GM21367 (cell line): ENCODE measurements around the gene LILRB1.
"Not testable (repeated sequence)": the region's sequence is repeated elsewhere in the genome, so short reads cannot be mapped to it uniquely, and the experiment has no call there.

Source experiments
- ATAC-seq: cut with Tn5 transposase; IDR thresholded peaks from one replicate; pipeline ENCODE4 v1.9.1; 2021; ENCODE audit not compliant: unreplicated experiment

LILRB1 gene

GRCh38 chr19:54624234-54624633 lies 6.0 kb upstream of the LILRB1 start:
- not testable (repeated sequence) for ATAC-seq

DNA sequence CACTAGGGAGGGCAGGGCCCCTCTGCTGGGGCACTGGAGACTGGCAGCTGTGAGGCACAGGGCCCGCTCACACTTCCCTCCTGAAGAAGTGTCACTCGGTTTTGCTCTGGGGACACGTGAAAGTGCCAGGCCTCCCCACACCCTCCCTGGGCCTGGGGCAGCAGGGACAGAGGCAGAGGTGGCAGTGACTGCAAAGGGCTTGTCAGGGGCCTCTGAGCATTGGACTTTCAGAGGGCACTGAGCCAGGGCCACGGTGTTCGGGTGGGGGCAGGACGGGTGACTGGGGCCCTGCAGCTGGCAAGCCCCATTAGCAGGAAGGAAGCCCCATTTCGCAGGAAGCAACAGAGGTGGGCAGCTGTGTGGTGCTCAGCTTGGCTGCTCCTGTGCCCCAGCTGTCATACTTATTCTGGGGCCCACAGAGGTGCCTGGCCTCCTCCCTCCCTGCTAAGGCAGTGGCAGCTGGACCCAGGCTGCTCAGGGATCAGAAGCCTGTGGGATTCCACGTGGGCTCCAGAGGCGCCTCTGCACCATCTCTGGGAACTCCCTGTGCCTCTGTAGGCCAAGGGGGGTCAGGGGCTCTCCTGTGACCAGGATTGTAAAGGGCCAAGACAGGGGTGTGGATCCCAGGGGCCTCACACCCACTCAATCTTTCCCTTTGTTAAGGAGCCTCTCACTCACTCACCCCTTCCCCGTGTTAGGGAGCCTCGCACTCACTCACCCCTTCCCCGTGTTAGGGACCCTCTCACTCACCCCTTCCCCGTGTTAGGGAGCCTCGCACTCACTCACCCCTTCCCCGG lies 5.2 kb upstream of the LILRB1 start:
- ATAC-seq: not testable (repeated sequence)

- ATAC-seq: no peak
These were observed 3.5 kb upstream of the LILRB1 start for GRCh38 chr19:54626757-54627156.

DNA sequence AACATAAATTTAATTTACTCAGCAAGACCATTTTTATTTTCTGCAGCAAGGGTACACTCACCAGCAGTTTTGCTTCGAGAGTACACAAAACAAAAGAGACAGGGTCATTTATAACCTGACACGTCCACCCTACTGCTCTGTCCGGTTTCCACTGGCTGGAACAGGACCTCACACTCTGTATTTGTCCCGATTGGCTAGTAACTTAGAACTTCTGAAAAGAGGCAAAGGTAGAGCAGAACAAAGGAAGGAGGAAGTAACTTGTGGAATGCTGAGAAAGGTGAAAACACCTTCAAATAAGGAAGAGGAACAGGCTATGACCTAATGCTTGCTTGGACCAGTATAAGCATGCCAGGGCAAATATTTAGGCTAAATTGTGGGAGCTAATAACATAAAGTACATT lies 2.4 kb upstream of the LILRB1 start:
- ATAC-seq: not testable (repeated sequence)

GRCh38 chr19:54630782-54631181 lies 498 bp downstream of the LILRB1 start:
- ATAC-seq: no peak

- ATAC-seq: not testable (repeated sequence)
These were observed 1.4 kb downstream of the LILRB1 start for GRCh38 chr19:54631489-54632337.

DNA sequence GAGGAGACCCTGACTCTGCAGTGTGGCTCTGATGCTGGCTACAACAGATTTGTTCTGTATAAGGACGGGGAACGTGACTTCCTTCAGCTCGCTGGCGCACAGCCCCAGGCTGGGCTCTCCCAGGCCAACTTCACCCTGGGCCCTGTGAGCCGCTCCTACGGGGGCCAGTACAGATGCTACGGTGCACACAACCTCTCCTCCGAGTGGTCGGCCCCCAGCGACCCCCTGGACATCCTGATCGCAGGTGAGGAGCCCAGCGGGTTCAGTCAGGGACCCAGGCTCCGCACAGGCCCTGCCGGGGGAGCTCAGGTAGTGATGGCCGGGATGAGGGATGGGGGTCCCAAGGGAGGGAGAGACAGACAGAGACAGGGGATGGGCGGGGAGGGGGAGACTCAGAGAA lies 2.2 kb downstream of the LILRB1 start:
- not testable (repeated sequence) for ATAC-seq

GRCh38 chr19:54633401-54633800 lies 3.1 kb downstream of the LILRB1 start:
- no peak for ATAC-seq

GRCh38 chr19:54636081-54636480 lies 5.8 kb downstream of the LILRB1 start:
- ATAC-seq: not testable (repeated sequence)

GRCh38 chr19:54638683-54639082 lies 8.4 kb downstream of the LILRB1 start:
- no peak for ATAC-seq

DNA sequence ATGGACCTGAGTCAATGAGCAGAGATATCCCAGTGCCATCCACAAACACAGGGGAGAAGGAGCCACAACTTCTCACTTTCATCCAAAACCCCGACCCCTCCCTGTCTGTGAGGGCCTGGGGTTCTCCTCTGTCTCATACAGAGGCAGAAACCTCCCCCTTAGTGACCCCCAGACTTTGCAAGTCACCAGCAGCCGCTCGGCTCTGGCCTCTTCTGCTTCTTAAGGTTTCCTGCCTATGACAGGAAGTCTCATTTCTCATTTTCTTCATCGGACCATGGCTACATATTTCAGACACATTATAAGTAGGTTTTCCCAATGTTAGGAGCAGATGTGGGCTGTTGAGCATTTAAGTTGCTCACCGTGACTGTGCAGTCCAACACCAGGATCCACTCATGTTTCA lies 12.7 kb downstream of the LILRB1 start:
- ATAC-seq: not testable (repeated sequence)

GRCh38 chr19:54643583-54643982 lies 13.3 kb downstream of the LILRB1 start:
- ATAC-seq: not testable (repeated sequence)

- ATAC-seq: no peak
These were observed 13.8 kb downstream of the LILRB1 start for GRCh38 chr19:54644056-54644455.

DNA sequence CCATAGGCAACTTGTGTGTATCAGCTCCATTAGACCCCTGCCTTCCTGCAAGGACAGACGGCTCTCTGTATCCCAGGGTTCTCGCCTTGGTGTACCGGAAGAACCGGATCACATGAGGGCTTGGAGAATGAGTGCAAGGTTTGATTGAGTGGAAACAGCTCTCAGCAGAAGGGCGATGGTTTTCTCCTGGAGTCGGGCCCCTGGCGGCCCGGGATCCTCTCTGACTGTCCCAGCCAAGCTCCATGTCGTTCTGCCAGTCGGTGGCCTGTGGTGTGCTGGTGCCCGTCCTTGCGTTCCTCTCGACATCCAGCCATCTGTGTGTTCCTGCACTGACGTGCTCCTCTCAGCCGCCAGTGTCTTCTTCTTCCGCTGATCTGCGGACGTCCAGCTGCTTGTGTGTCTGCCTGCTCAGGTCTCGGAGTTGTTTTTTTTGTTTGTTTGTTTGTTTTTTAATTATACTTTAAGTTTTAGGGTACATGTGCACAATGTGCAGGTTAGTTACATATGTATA lies 16.1 kb downstream of the LILRB1 start:
- ATAC-seq: no peak

- no peak for ATAC-seq
These were observed 17.8 kb downstream of the LILRB1 start for GRCh38 chr19:54648129-54648528.

GRCh38 chr19:54650108-54650655 lies 19.9 kb downstream of the LILRB1 start:
- ATAC-seq: no peak

DNA sequence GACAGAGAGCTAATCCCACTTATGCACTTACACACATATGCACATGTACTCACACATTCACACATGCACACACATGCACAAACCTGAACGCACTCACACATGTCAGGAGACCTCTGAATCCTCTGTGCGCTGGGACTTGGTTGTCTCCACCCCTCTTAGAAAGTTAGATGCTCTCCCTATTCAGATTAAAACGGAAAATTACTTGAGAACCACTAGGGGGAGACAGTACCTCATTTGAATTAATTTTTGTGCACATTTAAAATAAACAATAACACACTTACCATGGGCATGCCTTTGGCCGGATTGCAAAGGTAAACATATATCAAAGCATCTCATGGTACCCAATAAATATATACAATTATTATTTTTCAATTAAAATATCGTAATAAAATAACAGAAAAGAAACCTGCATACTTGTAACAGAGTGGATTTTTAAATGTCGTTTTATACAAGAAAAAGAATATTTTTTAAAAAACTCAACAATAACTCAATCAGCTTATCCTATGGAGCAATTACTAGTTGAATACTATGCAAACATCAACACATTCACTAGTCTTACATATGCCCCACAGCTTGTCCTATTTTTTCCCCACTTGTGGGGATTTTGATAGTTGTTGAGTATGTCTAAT lies 23.0 kb downstream of the LILRB1 start:
- ATAC-seq: no peak

DNA sequence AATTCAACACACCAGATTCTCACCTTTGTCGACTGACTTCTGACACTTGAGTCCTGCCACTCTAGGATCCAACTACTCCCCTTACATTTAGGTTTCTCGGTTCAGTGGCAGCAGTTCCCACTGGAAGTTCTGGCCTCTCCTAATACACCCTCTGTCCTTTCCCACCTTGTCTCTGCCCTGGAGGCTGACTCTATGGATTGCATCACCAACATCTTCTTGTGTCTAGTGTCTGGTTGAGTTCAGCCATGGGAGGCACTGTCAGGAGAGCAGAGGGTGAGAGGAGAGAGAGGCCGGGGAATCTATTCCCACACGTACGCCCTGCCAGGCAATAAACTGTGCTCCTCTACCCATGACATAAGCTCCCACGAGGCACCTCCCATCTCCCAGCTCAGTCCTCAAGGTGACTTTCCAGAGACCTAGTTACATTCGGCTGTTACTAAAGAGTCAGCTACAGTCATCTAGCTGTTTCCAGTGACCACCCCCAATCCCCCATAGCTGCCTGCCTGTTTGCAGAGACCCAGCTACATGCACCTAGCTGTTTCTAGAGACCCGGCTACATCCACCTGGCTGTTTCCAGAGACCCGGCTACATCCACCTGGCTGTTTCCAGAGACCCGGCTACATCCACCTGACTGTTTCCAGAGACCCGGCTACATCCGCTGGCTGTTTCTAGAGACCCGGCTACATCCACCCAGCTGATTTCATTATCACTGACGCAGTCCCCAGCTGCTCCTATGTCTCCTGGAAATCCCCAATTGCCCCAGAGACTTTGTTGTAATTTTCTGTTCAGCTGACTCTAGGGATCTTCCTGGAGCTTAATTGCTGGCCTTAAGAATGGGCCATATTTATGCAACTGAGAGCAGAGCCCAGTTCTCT lies 24.4 kb downstream of the LILRB1 start:
- no peak for ATAC-seq

- no peak for ATAC-seq
These were observed 29.0 kb downstream of the LILRB1 start for GRCh38 chr19:54659300-54659699.

DNA sequence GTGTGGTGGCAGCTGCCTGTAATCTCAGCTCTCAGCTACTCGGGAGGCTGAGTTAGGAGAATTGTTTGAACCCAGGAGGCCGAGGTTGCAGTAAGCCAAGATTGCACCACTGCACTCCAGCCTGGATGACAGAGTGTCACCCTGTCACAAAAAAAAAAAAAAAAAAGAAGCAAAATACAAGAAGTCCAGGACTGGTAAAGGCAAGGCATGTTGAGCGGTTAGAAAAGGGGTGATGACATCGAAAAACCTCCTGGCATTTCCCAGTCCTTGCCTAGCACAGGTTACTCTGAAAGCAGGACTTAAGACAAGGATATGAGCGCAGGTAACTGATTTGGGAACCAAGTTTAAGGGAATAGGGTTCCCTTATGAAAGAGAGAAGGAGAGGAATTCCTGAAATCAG lies 30.0 kb downstream of the LILRB1 start:
- ATAC-seq: no peak
